ENCODE results near the gene EDEM2. TPM values are rescaled to one million over a fixed set of nuclear protein-coding genes. Genes with fewer than 3 reads are reported as not detected.
A peak's percentile ranks its signal among the peaks of the same experiment; 100 is the strongest.
"Not testable (repeated sequence)": the region's sequence is repeated elsewhere in the genome, so short reads cannot be mapped to it uniquely, and the experiment has no call there.

Gene EDEM2
- total RNA-seq, 2 donors from 2014 or later = 27.8 to 29.2 TPM

DNA sequence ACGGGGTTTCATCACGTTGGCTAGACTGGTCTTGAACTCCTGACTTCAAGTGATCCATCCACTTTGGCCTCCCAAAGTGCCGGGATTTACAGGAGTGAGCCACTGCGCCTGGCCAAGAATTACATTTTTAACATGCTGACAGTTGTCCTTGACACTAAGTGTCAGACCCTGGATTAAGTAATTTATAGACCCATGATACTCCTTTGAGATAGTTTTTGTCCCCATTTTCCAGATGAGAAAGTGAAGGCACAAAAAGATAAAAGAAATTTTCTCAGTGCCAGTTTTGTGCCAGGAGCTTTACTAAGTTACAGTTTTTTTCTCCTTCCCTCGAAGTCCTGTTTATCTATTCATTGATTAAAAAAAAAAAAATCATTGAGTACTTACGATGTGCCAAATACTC is 9.8 kb upstream of the EDEM2 start:
- Mint-ChIP-seq H3K9me3 (no peaks in the 10 kb centered on the region), H3K27me3 (no peaks in the 10 kb centered on the region), H3K36me3 (no peaks in the 10 kb centered on the region), H3K4me3 (no peak overlapping the region), H3K27ac (no peak overlapping the region), H3K4me1 (ENCODE audit: low read depth in 2 of 2) (peaks cover 0 to 11% of the 10 kb centered on the region in 2 donors)
- no peak for ATAC-seq
- DNase-seq (ENCODE audit: low spot score) = no peak

DNA sequence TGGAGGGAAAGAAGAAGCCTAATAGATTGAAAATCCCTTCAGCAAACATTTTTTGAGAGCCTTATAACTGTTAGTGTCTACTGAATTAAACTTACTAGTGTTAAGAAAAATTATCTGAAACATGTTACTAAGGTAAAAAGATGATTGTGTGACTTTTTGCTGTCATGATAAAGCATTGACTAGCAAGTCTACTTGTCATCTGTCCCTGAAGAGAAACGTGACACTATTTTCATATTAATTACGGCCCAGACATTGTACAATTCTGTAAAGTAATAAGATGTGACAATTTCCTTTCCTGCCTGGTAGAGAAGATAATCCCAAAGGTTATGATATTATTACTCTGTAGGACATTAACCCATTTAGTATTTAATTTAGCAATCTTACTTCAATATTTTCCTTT is 8.8 kb upstream of the EDEM2 start:
- DNase-seq (ENCODE audit: low spot score) = no peak
- no peaks in the 10 kb centered on the region for H3K9me3 Mint-ChIP-seq
- no peak for ATAC-seq
- no peak overlapping the region for H3K4me3 Mint-ChIP-seq
- no peaks in the 10 kb centered on the region for H3K36me3 Mint-ChIP-seq
- H3K27ac Mint-ChIP-seq = no peak overlapping the region
- peaks cover 0 to 5% of the 10 kb centered on the region in 2 donors for H3K4me1 Mint-ChIP-seq (ENCODE audit: low read depth in 2 of 2)
- no peaks in the 10 kb centered on the region for H3K27me3 Mint-ChIP-seq

DNA sequence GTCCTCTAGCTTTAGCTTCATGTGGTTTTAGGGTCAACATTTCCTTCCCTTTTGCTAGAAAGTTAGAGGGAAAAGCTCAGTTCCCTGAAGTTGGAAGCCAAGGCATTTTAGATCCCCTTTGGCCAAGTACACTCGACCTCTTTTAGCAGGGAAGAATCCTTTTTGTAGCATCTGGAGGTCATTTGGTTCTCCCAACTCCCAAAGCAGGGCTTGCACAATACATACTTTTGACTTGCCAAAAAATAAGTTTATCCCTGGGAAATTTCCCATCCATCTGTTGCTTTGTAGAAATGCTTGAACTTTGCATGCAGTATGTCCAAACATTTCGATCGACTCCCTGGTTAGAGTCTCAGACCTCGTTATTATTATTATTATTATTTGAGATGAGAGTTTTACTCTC is 4.6 kb upstream of the EDEM2 start:
- no peaks in the 10 kb centered on the region for H3K9me3 Mint-ChIP-seq
- no peak overlapping the region for H3K27ac Mint-ChIP-seq
- H3K36me3 Mint-ChIP-seq = no peaks in the 10 kb centered on the region
- H3K27me3 Mint-ChIP-seq = no peaks in the 10 kb centered on the region
- no peak for DNase-seq (ENCODE audit: low spot score)
- no peak overlapping the region for H3K4me3 Mint-ChIP-seq
- H3K4me1 Mint-ChIP-seq (ENCODE audit: low read depth in 2 of 2) = peaks cover 14 to 21% of the 10 kb centered on the region in 2 donors
- no peak for ATAC-seq

DNA sequence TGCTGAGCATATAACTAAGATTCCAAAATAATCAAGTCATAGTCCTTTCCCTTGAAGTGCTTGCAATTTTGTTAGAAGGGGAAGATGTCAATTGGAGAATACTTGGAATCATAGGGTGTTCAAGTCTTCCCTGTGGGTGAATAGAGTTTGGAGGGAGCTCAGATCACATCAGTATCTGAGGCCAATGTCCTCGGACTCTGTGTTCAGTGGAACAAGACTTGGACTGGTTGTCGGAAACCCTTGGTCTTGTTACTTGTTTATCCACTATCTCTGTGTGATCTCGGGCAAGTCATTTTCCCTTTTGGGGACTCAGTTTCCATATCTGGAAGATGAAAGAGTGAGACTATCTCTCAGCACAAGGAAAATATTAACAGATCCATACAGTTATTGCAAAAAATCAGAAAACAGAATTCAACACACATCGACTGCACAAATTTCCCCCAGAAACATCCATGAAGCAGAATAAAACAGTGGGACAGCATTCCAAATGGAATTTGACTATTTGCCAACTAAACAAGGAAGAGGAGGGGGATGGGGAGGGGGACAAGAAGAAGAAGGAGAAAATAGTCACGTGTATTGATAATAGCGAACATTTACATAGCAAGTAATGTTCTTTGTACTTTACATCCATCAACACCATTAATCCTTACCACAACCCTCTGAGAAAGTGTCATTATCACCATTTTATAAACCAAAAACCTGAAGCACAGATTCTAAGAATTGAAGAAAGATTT is 3.9 kb upstream of the EDEM2 start:
- no peaks in the 10 kb centered on the region for H3K27me3 Mint-ChIP-seq
- no peak overlapping the region for H3K27ac Mint-ChIP-seq
- no peak overlapping the region for H3K4me3 Mint-ChIP-seq
- no peaks in the 10 kb centered on the region for H3K36me3 Mint-ChIP-seq
- no peak for DNase-seq (ENCODE audit: low spot score)
- H3K9me3 Mint-ChIP-seq = no peaks in the 10 kb centered on the region
- H3K4me1 Mint-ChIP-seq (ENCODE audit: low read depth in 2 of 2) = peaks cover 18 to 28% of the 10 kb centered on the region in 2 donors
- ATAC-seq = no peak

DNA sequence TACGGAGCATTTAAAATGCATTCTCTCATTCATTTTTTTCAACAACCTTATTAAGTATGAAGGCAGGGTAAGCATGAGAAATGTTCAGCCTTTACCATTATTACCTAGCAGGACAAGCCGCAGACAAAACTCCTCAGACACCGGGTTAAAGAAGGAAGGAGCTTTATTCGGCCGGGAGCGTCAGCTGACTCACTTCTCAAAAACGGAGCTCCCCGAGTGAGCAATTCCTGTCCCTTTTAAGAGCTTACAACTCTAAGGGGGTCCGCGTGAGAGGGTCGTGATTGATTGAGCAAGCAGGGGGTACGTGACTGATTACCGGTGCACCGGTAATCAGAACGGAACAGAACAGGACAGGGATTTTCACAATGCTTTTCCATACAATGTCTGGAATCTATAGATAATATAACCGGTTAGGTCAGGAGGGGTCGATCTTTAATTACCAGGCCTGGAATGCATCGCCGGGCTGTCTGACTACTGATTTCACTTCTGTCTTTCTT is 487 bp upstream of the EDEM2 start:
- Mint-ChIP-seq H3K4me3 (peak overlapping the region; percentile 93), H3K27ac (peak overlapping the region; percentile 98 to 100), H3K4me1 (ENCODE audit: low read depth in 2 of 2) (peaks cover 33 to 42% of the 10 kb centered on the region in 2 donors)
- H3K9me3 Mint-ChIP-seq, H3K27me3 Mint-ChIP-seq, H3K36me3 Mint-ChIP-seq: not testable (repeated sequence)
- DNase-seq (ENCODE audit: low spot score) (peak; percentile 64), ATAC-seq (peak; percentile 29 to 39)

DNA sequence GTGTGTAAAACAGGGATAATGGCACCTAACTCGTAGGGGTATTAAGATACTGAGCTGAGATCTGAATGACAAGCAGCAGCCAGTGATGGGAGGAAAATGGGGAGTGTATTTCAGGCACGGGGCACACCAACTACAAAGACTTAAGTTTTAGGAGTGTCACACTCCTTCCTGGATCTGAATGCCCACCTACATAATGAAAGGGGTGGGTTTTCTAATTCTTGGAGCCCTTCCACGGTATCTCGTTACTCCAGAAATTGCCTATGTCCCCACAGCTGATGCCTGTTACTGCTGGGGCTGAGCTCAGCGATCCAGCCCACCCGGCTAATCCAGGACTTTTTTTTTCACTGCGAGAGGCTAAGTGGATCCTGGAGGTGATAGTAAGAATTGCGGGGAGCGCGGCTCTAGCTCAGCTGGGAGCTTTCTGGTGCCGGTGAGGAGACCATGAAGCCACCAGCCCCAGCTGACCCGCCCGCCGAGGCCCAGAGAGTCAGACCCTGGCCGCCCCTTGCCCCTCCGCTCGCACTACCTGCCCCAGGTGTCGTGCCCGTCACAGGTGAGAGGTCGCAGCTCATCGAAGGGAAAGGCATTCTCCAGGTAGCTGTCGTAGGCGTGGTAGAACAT is 727 bp downstream of the EDEM2 start:
- Mint-ChIP-seq H3K27me3 (no peaks in the 10 kb centered on the region), H3K4me3 (peak overlapping the region; percentile 93), H3K9me3 (no peaks in the 10 kb centered on the region), H3K27ac (peak overlapping the region; percentile 98 to 100), H3K36me3 (peaks cover 4% of the 10 kb centered on the region), H3K4me1 (ENCODE audit: low read depth in 2 of 2) (peaks cover 39 to 42% of the 10 kb centered on the region in 2 donors)
- DNase-seq (ENCODE audit: low spot score) = no peak
- peak in 1 of 2 donors; percentile 4 for ATAC-seq

DNA sequence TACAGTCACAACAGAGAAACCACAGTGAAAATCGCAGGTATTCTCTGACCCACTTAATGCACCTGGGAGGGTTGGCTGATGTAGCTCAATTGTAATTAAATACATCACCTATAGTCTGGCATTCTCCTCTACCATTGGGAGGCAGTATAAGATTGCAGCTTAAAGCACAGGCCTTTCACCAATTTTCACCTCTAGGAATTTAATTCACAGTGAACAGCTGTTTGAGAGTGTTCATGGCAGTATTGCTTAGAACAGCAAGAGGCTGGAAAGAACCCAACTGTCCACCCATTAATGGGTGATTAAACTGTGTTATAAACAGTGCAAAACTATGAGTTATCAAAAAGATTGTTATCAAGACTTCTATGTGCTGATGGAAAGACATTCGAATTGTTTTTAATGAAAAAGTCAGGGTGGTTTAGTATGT is 2.0 kb downstream of the EDEM2 start:
- Mint-ChIP-seq H3K27me3 (no peaks in the 10 kb centered on the region), H3K36me3 (peaks cover 4% of the 10 kb centered on the region), H3K4me3 (peak overlapping the region; percentile 70), H3K9me3 (no peaks in the 10 kb centered on the region), H3K4me1 (ENCODE audit: low read depth in 2 of 2) (peaks cover 42% of the 10 kb centered on the region in 2 donors), H3K27ac (peak overlapping the region; percentile 68 to 80)
- DNase-seq (ENCODE audit: low spot score) (no peak), ATAC-seq (no peak)

DNA sequence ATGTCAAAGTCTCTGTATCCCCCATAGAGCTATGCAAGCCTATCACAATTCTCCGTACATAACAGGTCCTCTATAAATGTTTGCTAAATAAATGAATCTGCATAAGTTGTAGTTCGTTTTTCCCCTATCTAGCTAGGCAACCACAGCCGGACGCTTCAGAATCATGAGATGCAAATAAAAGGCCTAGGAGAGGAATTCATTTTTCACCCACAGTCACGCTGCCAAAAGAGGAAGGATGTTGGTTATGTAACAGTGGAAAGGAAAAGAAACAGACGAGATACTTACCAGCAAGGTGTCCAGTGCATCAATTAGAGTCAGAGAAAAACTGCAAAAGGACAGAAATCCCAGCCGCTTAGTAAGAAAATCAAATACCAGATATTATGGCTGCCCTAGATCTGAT is 2.4 kb downstream of the EDEM2 start:
- Mint-ChIP-seq H3K4me1 (ENCODE audit: low read depth in 2 of 2) (peaks cover 42% of the 10 kb centered on the region in 2 donors), H3K9me3 (no peaks in the 10 kb centered on the region), H3K27me3 (no peaks in the 10 kb centered on the region), H3K36me3 (peaks cover 4% of the 10 kb centered on the region), H3K4me3 (peak overlapping the region; percentile 70), H3K27ac (peak overlapping the region; percentile 68 to 80)
- DNase-seq (ENCODE audit: low spot score) = no peak
- ATAC-seq = no peak

DNA sequence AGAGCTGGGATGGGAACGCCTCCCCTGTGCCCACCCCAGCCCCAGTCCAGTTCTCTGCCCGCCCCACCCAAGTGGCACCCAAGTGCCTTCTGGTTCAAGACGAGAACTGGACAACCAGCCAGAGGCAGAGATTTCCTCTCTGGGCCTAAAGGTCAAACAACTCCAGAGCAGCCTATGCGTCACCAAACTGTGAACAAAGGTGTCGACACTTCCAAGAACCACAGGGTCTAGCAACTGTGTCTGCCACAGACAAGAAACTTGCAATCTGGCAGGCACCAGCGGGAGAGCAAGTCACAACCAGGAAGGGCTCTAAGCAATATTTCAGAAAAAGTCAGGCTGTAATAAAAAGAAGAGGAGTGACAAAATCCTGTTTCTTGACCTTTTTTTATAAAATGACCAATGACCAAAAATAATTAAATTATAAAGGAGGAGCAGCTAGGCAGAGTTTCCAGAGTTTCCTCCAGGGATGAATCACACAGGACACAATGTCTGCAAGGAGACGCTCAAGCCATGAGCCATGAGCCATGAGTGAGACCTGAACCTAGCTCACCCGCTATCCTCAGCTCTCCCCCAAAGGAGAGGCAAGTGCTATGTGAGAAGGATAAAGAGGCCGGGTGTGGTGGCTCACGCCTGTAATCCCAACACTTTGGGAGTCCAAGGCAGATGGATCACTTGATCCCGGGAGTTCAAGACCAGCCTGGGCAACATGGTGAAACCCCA is 11.1 kb downstream of the EDEM2 start:
- Mint-ChIP-seq H3K4me1 (ENCODE audit: low read depth in 2 of 2) (peaks cover 5 to 8% of the 10 kb centered on the region in 2 donors), H3K27me3 (no peaks in the 10 kb centered on the region), H3K27ac (peak overlapping the region; percentile 50 to 84), H3K9me3 (no peaks in the 10 kb centered on the region), H3K36me3 (peaks cover 4% of the 10 kb centered on the region), H3K4me3 (peak overlapping the region; percentile 23)
- ATAC-seq (peak; percentile 82 to 88), DNase-seq (ENCODE audit: low spot score) (peak; percentile 66)

DNA sequence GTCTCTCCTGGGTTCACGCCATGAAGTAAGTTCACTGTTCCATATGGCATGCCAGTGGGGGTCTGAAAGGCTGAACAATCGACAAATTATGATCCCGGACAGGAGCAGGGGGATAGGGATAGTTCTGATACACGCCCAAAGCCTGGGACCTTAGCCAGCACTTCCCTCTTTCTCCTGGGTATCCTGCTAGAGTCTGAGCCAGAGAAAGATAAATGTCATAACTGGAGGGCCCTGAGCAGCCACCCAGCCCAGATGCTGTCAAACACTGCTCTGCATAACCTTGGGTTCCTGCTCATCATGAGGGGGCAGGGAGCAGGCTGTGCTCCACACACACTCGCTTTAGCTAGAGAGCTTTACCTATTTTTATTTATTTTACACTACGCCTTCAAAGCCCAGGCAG is 12.3 kb downstream of the EDEM2 start:
- H3K4me3 Mint-ChIP-seq = no peak overlapping the region
- no peaks in the 10 kb centered on the region for H3K9me3 Mint-ChIP-seq
- ATAC-seq (no peak), DNase-seq (ENCODE audit: low spot score) (no peak)
- no peaks in the 10 kb centered on the region for H3K27me3 Mint-ChIP-seq
- no peak overlapping the region for H3K27ac Mint-ChIP-seq
- peaks cover 5% of the 10 kb centered on the region in 2 donors for H3K4me1 Mint-ChIP-seq (ENCODE audit: low read depth in 2 of 2)
- peaks cover 9% of the 10 kb centered on the region for H3K36me3 Mint-ChIP-seq

DNA sequence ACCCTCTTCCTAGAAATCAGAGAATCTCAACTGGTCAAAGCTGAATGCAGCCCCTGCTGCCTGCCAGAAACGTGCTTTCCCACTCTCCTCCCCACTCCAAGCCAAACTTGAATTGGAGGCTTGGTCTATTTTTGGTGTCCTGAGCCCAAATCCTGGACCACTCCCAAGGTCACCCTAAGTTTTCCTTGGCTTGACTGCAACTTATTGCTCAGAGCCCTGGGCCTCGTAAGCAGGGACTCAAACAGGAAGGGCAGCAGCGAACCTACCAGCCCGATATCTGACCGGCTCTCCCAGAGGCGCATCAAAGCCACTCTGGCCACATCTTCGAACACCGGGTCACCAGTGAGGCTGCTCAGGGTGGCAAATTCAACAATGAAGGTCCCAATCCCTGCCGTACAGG is 12.7 kb downstream of the EDEM2 start:
- Mint-ChIP-seq H3K4me3 (no peak overlapping the region), H3K36me3 (peaks cover 9% of the 10 kb centered on the region), H3K27ac (no peak overlapping the region), H3K4me1 (ENCODE audit: low read depth in 2 of 2) (peaks cover 5% of the 10 kb centered on the region in 2 donors), H3K9me3 (no peaks in the 10 kb centered on the region), H3K27me3 (no peaks in the 10 kb centered on the region)
- DNase-seq (ENCODE audit: low spot score) = no peak
- ATAC-seq = no peak

DNA sequence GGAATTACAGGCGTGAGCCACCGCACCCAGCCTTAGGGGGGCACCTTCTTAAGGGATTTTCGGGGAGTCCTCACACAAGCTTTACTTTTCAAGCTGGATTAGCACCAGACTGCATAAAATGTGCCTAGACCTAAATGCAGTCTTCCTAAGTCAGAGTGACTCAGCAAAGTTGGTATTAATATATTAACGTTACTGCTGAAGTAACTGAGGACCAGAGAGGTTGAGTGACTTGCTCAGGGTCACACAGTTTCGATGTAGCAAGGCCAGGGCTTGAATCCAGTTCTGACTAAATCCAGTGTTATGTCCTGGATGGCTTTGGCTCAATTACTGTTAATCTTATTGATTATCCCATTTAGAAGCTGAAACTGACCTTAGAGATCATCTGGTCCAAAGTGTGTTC is 13.4 kb downstream of the EDEM2 start:
- Mint-ChIP-seq H3K36me3 (peaks cover 9% of the 10 kb centered on the region), H3K4me1 (ENCODE audit: low read depth in 2 of 2) (peaks cover 5% of the 10 kb centered on the region in 2 donors), H3K27me3 (no peaks in the 10 kb centered on the region), H3K27ac (peak overlapping the region in 1 of 2 donors; percentile 29), H3K4me3 (no peak overlapping the region), H3K9me3 (no peaks in the 10 kb centered on the region)
- no peak for ATAC-seq
- DNase-seq (ENCODE audit: low spot score) = no peak

DNA sequence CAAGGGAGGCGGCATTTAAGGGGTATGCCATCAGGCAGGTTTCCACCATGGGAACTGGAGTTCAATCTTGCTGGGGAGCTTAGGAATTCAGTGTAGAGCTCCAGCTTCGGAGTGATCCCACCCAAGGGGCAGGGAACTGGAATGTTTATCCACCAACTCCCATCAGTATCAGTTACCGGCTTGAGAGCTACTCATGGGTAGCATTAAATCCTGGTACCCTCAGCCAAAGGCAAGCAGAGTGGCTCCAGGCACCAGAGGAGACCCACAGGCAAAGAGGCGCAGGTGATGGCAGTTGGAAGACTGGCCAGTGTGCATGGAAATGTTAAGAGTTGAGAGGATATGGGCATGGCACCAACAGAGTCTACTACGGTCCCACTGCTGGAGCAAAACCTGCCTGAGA is 14.1 kb downstream of the EDEM2 start:
- ATAC-seq = no peak
- H3K27me3 Mint-ChIP-seq = no peaks in the 10 kb centered on the region

DNA sequence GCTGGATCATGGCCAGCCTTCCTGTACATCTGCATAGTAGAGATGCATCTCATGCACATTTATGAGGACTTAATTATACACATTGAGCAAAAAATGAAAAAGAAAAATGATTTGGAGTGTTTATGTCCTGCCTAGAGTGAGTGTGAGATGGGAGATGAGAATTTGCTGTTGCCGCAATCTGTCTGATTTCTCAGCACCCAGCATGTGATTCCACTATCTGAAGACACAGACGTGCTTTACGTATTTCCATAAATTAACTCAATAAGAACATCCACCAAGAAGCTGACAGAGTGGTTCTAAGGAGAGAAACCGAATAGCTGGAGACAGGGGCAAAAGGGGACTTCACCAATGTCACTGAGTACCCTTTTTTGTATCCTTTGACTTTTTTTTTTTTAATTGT is 15.2 kb downstream of the EDEM2 start:
- H3K27me3 Mint-ChIP-seq = no peaks in the 10 kb centered on the region
- H3K4me1 Mint-ChIP-seq (ENCODE audit: low read depth in 2 of 2) = peaks cover 5% of the 10 kb centered on the region in 2 donors
- ATAC-seq (no peak), DNase-seq (ENCODE audit: low spot score) (no peak)
- H3K27ac Mint-ChIP-seq = no peak overlapping the region
- peaks cover 13% of the 10 kb centered on the region for H3K36me3 Mint-ChIP-seq
- no peak overlapping the region for H3K4me3 Mint-ChIP-seq
- H3K9me3 Mint-ChIP-seq = no peaks in the 10 kb centered on the region

More for the DNA sequence above, 14.1 kb downstream of the EDEM2 start:
- Mint-ChIP-seq H3K9me3 (no peaks in the 10 kb centered on the region), H3K4me1 (ENCODE audit: low read depth in 2 of 2) (peaks cover 5% of the 10 kb centered on the region in 2 donors), H3K4me3 (no peak overlapping the region), H3K27ac (no peak overlapping the region), H3K36me3 (peaks cover 9% of the 10 kb centered on the region)
- no peak for DNase-seq (ENCODE audit: low spot score)

Data from natural killer cell treated with Interleukin-12 subunit alpha and Interleukin-12 subunit beta and Interleukin-15 and Interleukin-18, amount 100 ng/mL, for 72 hours (primary cell).